ENCODE measurements around the gene KLHL21. TPM values are rescaled to one million over a fixed set of nuclear protein-coding genes. Genes with fewer than 3 reads are reported as not detected.

Gene KLHL21
- total and polyA plus RNA-seq, 9 of the 15 experiments (the other 6 are each of a cell fraction or from before 2014, with no cell fraction given) = 2.1 to 42.1 (median 17.5) TPM

GRCh38 chr1:6554031-6554906, 48.4 kb downstream of the KLHL21 start, which contains the start of gene NOL9 (continued):
- TF ChIP-seq CBX2 (IDR thresholded peaks at IDR 0.05; ENCODE audit: insufficient read depth, low read length, poor library complexity, severe bottlenecking) (no peak), CHAMP1 (IDR thresholded peaks at IDR 0.05) (no peak; the same call in 1 of the 2 replicates), KLF1 (tag; IDR thresholded peaks at IDR 0.05) (0 out of 2 replicates have a peak, but pooled peaks have one; percentile 60), NR2F6 (CRISPR knock-in tag; IDR thresholded peaks at IDR 0.05) (no peak), POLR2AphosphoS2 (IDR thresholded peaks at IDR 0.05; ENCODE audit: low read length) (no peak; the same call in 1 of the 2 replicates), YY1 (IDR thresholded peaks at IDR 0.05; ENCODE audit: borderline replicate concordance in 1 of 3, control insufficient read depth in 1 of 3, extremely low read depth in 1 of 3, insufficient read depth in 3 of 3, insufficient read length in 1 of 3, insufficient replicate concordance in 2 of 3, low read depth in 1 of 3, low read length in 2 of 3) (peak; percentile 88 to 97 (median 96)), ZFP36 (IDR thresholded peaks at IDR 0.05; ENCODE audit: low read depth, low read length, partially characterized antibody) (no peak), FOSL1 (tag; conservative IDR thresholded peaks at IDR 0.05) (0 out of 2 replicates have a peak, but pooled peaks have one; percentile 27), BRF2 (IDR thresholded peaks at IDR 0.05; ENCODE audit: borderline replicate concordance, insufficient read depth, insufficient read length) (no peak), CREBBP (IDR thresholded peaks at IDR 0.05; ENCODE audit: low read depth, low read length) (no peak), ZNF77 (CRISPR knock-in tag; IDR thresholded peaks at IDR 0.05) (no peak), ZKSCAN8 (CRISPR knock-in tag; IDR thresholded peaks at IDR 0.05) (no peak)
- TF ChIP-seq, protein P1, sequence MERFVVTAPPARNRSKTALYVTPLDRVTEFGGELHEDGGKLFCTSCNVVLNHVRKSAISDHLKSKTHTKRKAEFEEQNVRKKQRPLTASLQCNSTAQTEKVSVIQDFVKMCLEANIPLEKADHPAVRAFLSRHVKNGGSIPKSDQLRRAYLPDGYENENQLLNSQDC (CRISPR knock-in tag; IDR thresholded peaks at IDR 0.05) = no peak
- TF ChIP-seq, protein P2, sequence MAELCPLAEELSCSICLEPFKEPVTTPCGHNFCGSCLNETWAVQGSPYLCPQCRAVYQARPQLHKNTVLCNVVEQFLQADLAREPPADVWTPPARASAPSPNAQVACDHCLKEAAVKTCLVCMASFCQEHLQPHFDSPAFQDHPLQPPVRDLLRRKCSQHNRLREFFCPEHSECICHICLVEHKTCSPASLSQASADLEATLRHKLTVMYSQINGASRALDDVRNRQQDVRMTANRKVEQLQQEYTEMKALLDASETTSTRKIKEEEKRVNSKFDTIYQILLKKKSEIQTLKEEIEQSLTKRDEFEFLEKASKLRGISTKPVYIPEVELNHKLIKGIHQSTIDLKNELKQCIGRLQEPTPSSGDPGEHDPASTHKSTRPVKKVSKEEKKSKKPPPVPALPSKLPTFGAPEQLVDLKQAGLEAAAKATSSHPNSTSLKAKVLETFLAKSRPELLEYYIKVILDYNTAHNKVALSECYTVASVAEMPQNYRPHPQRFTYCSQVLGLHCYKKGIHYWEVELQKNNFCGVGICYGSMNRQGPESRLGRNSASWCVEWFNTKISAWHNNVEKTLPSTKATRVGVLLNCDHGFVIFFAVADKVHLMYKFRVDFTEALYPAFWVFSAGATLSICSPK (IDR thresholded peaks at IDR 0.05; ENCODE audit: borderline replicate concordance) = no peak
